Bronchial epithelial cell (primary cell): ENCODE results near the gene USH1C. TPM values are rescaled to one million over a fixed set of nuclear protein-coding genes. Genes with fewer than 3 reads are reported as not detected.

Source experiments
- DNase-seq: peaks from one replicate; pipeline ENCODE4 v3.0.0-alpha.2; 2010; ENCODE audit warnings: low read depth
- FAIRE-seq: peaks from 2 replicates; lab custom pipeline; 2011; peaks lifted over from hg19 to GRCh38; lab: Jason Lieb, UNC
- H3K27me3 ChIP-seq: 2 replicates; pipeline ENCODE4 v1.5.1; 2011; ENCODE audit warnings: low read length; ENCODE audit not compliant: control insufficient read depth, insufficient read depth
- H3K36me3 ChIP-seq: 2 replicates; pipeline ENCODE4 v1.5.1; 2011; ENCODE audit warnings: low read length; ENCODE audit not compliant: control insufficient read depth, insufficient read depth
- H3K4me3 ChIP-seq: 2 replicates; pipeline ENCODE4 v1.5.1; 2011; ENCODE audit warnings: mild to moderate bottlenecking, low read depth, low read length, control low read depth
- CTCF ChIP-seq: IDR thresholded peaks from 2 replicates; pipeline ENCODE4 v1.5.1; 2011; ENCODE audit warnings: mild to moderate bottlenecking, moderate library complexity, low read length, control low read depth, inconsistent platforms; ENCODE audit not compliant: insufficient read depth, severe bottlenecking
- total RNA-seq: library from RNA; depleted of rRNA; stranded (reverse); fragments of >200 nt; gene quantifications from 2 replicates; pipeline ENCODE4 v1.2.1, GENCODE V29; 2014

USH1C gene
- total RNA-seq, 1 donor from 2014 or later: not detected

GRCh38 chr11:17515443-17516176 is 28.6 kb downstream of the USH1C start:
- Histone ChIP-seq H3K4me3 (no peak overlapping the region), H3K27me3 (no peaks in the 10 kb centered on the region), H3K36me3 (no peaks in the 10 kb centered on the region)
- FAIRE-seq (no peak), DNase-seq (no peak)
- TF ChIP-seq CTCF: no peak

- no peak for TF ChIP-seq CTCF
- Histone ChIP-seq H3K36me3 (no peaks in the 10 kb centered on the region), H3K27me3 (no peaks in the 10 kb centered on the region), H3K4me3 (no peak overlapping the region)
- DNase-seq (no peak), FAIRE-seq (no peak)
These were observed 29.7 kb downstream of the USH1C start for GRCh38 chr11:17514476-17514875.

GRCh38 chr11:17513853-17514252 is 30.4 kb downstream of the USH1C start:
- FAIRE-seq (no peak), DNase-seq (peak; percentile 64)
- TF ChIP-seq CTCF: no peak
- Histone ChIP-seq H3K36me3 (no peaks in the 10 kb centered on the region), H3K27me3 (no peaks in the 10 kb centered on the region), H3K4me3 (no peak overlapping the region)

GRCh38 chr11:17512101-17512500 is 32.1 kb downstream of the USH1C start:
- DNase-seq (no peak), FAIRE-seq (no peak)
- Histone ChIP-seq H3K36me3 (no peaks in the 10 kb centered on the region), H3K4me3 (no peak overlapping the region), H3K27me3 (peaks cover 2% of the 10 kb centered on the region)
- no peak for TF ChIP-seq CTCF

GRCh38 chr11:17511571-17511970 is 32.6 kb downstream of the USH1C start:
- H3K36me3 ChIP-seq: no peaks in the 10 kb centered on the region
- peaks cover 2% of the 10 kb centered on the region for H3K27me3 ChIP-seq
- TF ChIP-seq CTCF: no peak
- H3K4me3 ChIP-seq: no peak overlapping the region
- FAIRE-seq (no peak), DNase-seq (no peak)
